ENCODE measurements around the gene MAP3K6.

MAP3K6 gene, protein sequence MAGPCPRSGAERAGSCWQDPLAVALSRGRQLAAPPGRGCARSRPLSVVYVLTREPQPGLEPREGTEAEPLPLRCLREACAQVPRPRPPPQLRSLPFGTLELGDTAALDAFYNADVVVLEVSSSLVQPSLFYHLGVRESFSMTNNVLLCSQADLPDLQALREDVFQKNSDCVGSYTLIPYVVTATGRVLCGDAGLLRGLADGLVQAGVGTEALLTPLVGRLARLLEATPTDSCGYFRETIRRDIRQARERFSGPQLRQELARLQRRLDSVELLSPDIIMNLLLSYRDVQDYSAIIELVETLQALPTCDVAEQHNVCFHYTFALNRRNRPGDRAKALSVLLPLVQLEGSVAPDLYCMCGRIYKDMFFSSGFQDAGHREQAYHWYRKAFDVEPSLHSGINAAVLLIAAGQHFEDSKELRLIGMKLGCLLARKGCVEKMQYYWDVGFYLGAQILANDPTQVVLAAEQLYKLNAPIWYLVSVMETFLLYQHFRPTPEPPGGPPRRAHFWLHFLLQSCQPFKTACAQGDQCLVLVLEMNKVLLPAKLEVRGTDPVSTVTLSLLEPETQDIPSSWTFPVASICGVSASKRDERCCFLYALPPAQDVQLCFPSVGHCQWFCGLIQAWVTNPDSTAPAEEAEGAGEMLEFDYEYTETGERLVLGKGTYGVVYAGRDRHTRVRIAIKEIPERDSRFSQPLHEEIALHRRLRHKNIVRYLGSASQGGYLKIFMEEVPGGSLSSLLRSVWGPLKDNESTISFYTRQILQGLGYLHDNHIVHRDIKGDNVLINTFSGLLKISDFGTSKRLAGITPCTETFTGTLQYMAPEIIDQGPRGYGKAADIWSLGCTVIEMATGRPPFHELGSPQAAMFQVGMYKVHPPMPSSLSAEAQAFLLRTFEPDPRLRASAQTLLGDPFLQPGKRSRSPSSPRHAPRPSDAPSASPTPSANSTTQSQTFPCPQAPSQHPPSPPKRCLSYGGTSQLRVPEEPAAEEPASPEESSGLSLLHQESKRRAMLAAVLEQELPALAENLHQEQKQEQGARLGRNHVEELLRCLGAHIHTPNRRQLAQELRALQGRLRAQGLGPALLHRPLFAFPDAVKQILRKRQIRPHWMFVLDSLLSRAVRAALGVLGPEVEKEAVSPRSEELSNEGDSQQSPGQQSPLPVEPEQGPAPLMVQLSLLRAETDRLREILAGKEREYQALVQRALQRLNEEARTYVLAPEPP (N-terminal part only)

GRCh38 chr1:27366411-27367159 lies at the start of gene MAP3K6:
Gene MAP3K6, minus strand, starts transcription at chr1:27366961. Its CDS starts 364 bp downstream, at chr1:27366597.
- peak within 1 kb of the TSS; percentile 60 for H3K4me3 ChIP-seq (ENCODE audit: low read depth, low read length)
- peak; percentile 23 for DNase-seq (ENCODE audit: low read depth)
- TF ChIP-seq, protein P1, sequence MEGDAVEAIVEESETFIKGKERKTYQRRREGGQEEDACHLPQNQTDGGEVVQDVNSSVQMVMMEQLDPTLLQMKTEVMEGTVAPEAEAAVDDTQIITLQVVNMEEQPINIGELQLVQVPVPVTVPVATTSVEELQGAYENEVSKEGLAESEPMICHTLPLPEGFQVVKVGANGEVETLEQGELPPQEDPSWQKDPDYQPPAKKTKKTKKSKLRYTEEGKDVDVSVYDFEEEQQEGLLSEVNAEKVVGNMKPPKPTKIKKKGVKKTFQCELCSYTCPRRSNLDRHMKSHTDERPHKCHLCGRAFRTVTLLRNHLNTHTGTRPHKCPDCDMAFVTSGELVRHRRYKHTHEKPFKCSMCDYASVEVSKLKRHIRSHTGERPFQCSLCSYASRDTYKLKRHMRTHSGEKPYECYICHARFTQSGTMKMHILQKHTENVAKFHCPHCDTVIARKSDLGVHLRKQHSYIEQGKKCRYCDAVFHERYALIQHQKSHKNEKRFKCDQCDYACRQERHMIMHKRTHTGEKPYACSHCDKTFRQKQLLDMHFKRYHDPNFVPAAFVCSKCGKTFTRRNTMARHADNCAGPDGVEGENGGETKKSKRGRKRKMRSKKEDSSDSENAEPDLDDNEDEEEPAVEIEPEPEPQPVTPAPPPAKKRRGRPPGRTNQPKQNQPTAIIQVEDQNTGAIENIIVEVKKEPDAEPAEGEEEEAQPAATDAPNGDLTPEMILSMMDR (IDR thresholded peaks at IDR 0.05; ENCODE audit: low read depth, low read length, missing control alignments): peak; percentile 44
- in situ Hi-C loops (cut with HindIII; ENCODE audit: low sequenced_read_pairs): no loop called here

DNA sequence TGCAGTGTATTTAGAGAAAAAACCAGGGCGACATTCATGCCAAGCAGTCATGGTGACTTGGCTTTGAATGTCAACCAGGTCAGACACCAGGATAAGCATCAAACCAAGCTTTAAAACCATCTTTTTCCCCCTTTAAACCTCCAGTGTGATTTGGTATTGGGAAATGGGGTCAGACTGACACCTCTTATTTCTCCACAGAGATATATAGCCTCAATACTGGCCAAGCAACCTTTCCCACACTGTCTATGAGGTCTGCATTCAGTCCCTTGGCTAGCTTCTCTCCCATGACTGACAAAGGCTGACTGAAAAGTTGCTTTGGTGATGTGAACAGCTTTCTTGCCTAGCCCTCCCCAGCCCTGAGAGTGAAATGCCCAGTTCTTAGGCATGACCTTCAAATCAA lies 47.3 kb upstream of the MAP3K6 start:
- in situ Hi-C loops (cut with HindIII; ENCODE audit: low sequenced_read_pairs): loop anchor here (5.0 kb wide), 1 partner anchor 203 kb away; no protein-coding TSS in a partner anchor
- no peak for DNase-seq (ENCODE audit: low read depth)
- TF ChIP-seq, protein P1 (IDR thresholded peaks at IDR 0.05; ENCODE audit: low read depth, low read length, missing control alignments): no peak
- H3K4me3 ChIP-seq (ENCODE audit: low read depth, low read length): no peak overlapping the region

GRCh38 chr1:27413004-27413403 lies 46.2 kb upstream of the MAP3K6 start:
- H3K4me3 ChIP-seq (ENCODE audit: low read depth, low read length): no peak overlapping the region
- no peak for DNase-seq (ENCODE audit: low read depth)
- TF ChIP-seq, protein P1 (IDR thresholded peaks at IDR 0.05; ENCODE audit: low read depth, low read length, missing control alignments): no peak
- in situ Hi-C loops (cut with HindIII; ENCODE audit: low sequenced_read_pairs): loop anchor here (5.0 kb wide), 1 partner anchor 204 kb away; no protein-coding TSS in a partner anchor

DNA sequence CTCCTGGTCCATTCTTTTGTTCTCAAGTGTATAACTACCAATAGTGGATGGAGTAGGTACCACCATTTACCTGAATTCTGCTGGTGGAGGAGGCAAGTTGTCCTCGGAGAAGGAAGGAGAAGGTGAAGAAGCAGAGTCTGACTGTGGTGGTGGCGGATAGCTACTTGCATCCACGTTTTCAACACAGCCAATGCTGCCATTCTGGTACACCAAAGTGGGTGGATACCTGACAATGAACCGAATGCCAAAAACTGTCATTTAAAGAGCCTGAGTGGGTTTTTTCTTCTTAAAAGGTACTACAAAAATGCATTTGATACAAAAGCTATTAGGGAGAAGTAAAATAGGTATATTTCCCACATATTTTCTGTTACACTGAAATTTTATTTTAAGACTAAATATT lies 45.7 kb upstream of the MAP3K6 start:
- H3K4me3 ChIP-seq (ENCODE audit: low read depth, low read length): no peak overlapping the region
- in situ Hi-C loops (cut with HindIII; ENCODE audit: low sequenced_read_pairs): loop anchor here (5.0 kb wide), 1 partner anchor 205 kb away; no protein-coding TSS in a partner anchor
- DNase-seq (ENCODE audit: low read depth): no peak
- TF ChIP-seq, protein P1 (IDR thresholded peaks at IDR 0.05; ENCODE audit: low read depth, low read length, missing control alignments): no peak

- no peak for DNase-seq (ENCODE audit: low read depth)
- H3K4me3 ChIP-seq (ENCODE audit: low read depth, low read length): no peak overlapping the region
- in situ Hi-C loops (cut with HindIII; ENCODE audit: low sequenced_read_pairs): loop anchor here (5.0 kb wide), 1 partner anchor 207 kb away; no protein-coding TSS in a partner anchor
- TF ChIP-seq, protein P1 (IDR thresholded peaks at IDR 0.05; ENCODE audit: low read depth, low read length, missing control alignments): no peak
Measured at GRCh38 chr1:27410709-27411108, 43.9 kb upstream of the MAP3K6 start.
